HepG2 (cell line): ENCODE measurements around the gene ENTREP3. TPM values are rescaled to one million over a fixed set of nuclear protein-coding genes. Genes with fewer than 3 reads are reported as not detected.

Experiments used
- ATAC-seq: fragments of 200-7000 bp; cut with Tn5 transposase; 3 replicates; pipeline ENCODE4 v1.9.1; 2020; ENCODE audit warnings: mild to moderate bottlenecking, moderate library complexity
- BruUV-seq: library from RNA; stranded (reverse); fragments of 400-500 nt; replicated peaks from 2 replicates; lab custom pipeline; 2021; lab: Mats Ljungman, UMichigan
- CTCF ChIA-PET: fragments of 300-600 bp; formaldehyde crosslinking; extraction: SDS; loops from one replicate; lab custom pipeline; 2021; ENCODE audit warnings: low total read pairs, inconsistent platforms, low intra/inter-chr PET ratio; lab: Yijun Ruan, JAX
- POLR2A ChIA-PET: fragments of 350-600 bp; sonication (Branson Sonifier 250); formaldehyde crosslinking; loops from one replicate; lab custom pipeline; 2020; ENCODE audit warnings: antibody characterized with exemption, inconsistent platforms; lab: Yijun Ruan, JAX
- DNase-seq: peaks from one replicate; pipeline ENCODE4 v3.0.0-alpha.2; 2015; ENCODE audit warnings: low spot score
- FAIRE-seq: peaks from 3 replicates; lab custom pipeline; 2011; peaks lifted over from hg19 to GRCh38; lab: Jason Lieb, UNC
- H2AFZ ChIP-seq: one replicate; pipeline ENCODE4 v1.6.1; 2011; ENCODE audit warnings: low read length, inconsistent platforms
- H3K27ac ChIP-seq: fragments of 300-600 bp; 3 replicates; pipeline ENCODE4 v1.8.0; 2011; ENCODE audit warnings: mixed run types, mild to moderate bottlenecking, mixed read lengths, low read length, inconsistent platforms; ENCODE audit not compliant: insufficient read depth; ENCODE audit errors: extremely low read length
- H3K27me3 ChIP-seq, 2 experiments: fragments of 200-600 bp in 1 of 2; 2 replicates in 1 of 2; 3 replicates in 1 of 2; pipeline versions ENCODE4 v1.6.0 to v1.8.0; 2011; ENCODE audit warnings: low read length in 2 of 2, mild to moderate bottlenecking in 2 of 2, moderate library complexity in 2 of 2, inconsistent platforms in 1 of 2; ENCODE audit not compliant: insufficient read depth in 2 of 2, control insufficient read depth in 1 of 2
- H3K36me3 ChIP-seq, 2 experiments: fragments of 200-600 bp in 1 of 2; replicated peaks in 1 of 2; 2 replicates in 1 of 2; 3 replicates in 1 of 2; pipeline versions ENCODE4 v1.5.1 to v1.8.0; 2011; ENCODE audit warnings: low read length in 2 of 2, inconsistent platforms in 1 of 2; ENCODE audit not compliant: insufficient read depth in 2 of 2, control insufficient read depth in 1 of 2
- H3K4me1 ChIP-seq: 2 replicates; pipeline ENCODE4 v1.5.1; 2012; ENCODE audit warnings: low read length, inconsistent platforms; ENCODE audit not compliant: insufficient read depth
- H3K4me2 ChIP-seq: 2 replicates; pipeline ENCODE4 v1.6.0; 2011; ENCODE audit warnings: low read depth, low read length, inconsistent platforms
- H3K4me3 ChIP-seq, 3 experiments: fragments of 200-600 bp in 1 of 3; sonication (generic), shearing (Covaris generic) in 1 of 3; replicated peaks in 1 of 3; 2 replicates each; pipeline ENCODE4 v1.5.1; 2011 to 2016; ENCODE audit warnings: low read length in 3 of 3, inconsistent platforms in 2 of 3, low read depth in 2 of 3, mild to moderate bottlenecking in 2 of 3, control low read depth in 1 of 3, mixed read lengths in 1 of 3; ENCODE audit not compliant: insufficient read depth in 1 of 3
- H3K79me2 ChIP-seq: one replicate; pipeline ENCODE4 v1.6.1; 2011; ENCODE audit warnings: low read length, inconsistent platforms; ENCODE audit not compliant: insufficient read depth
- H3K9ac ChIP-seq: 2 replicates; pipeline ENCODE4 v1.6.0; 2011; ENCODE audit warnings: mild to moderate bottlenecking, low read depth, low read length, inconsistent platforms; ENCODE audit not compliant: insufficient read depth
- H3K9me3 ChIP-seq: 2 replicates; pipeline ENCODE4 v1.5.1; 2012; ENCODE audit warnings: mild to moderate bottlenecking, low read length
- H4K20me1 ChIP-seq: 2 replicates; pipeline ENCODE4 v1.6.0; 2011; ENCODE audit warnings: inconsistent platforms, mild to moderate bottlenecking, low read length, moderate library complexity; ENCODE audit not compliant: insufficient read depth
- ELF1 ChIP-seq: sonication (generic); formaldehyde crosslinking; IDR thresholded peaks from 2 replicates; pipeline ENCODE4 v1.4.0; 2020; ENCODE audit warnings: missing genetic modification reagents
- FIP1L1 ChIP-seq: fragments of 200-400 bp; formaldehyde crosslinking; IDR thresholded peaks from 2 replicates; pipeline ENCODE4 v1.6.1; 2018; ENCODE audit warnings: low read depth, mild to moderate bottlenecking, low read length, moderate library complexity, borderline replicate concordance; ENCODE audit not compliant: insufficient read depth
- HMGXB3 ChIP-seq: sonication (generic); formaldehyde crosslinking; IDR thresholded peaks from 2 replicates; pipeline ENCODE4 v1.4.0; 2020; ENCODE audit warnings: missing genetic modification reagents, borderline replicate concordance
- KLF15 ChIP-seq: sonication (generic); formaldehyde crosslinking; IDR thresholded peaks from 2 replicates; pipeline ENCODE4 v1.8.1; 2023; ENCODE audit warnings: borderline replicate concordance, mild to moderate bottlenecking, inconsistent platforms, missing genetic modification reagents, mixed read lengths
- MEF2D ChIP-seq: sonication (generic); formaldehyde crosslinking; IDR thresholded peaks from 2 replicates; pipeline ENCODE4 v1.5.1; 2020; ENCODE audit warnings: mild to moderate bottlenecking, missing genetic modification reagents
- MTF2 ChIP-seq: sonication (generic); formaldehyde crosslinking; IDR thresholded peaks from 2 replicates; pipeline ENCODE4 v1.5.0; 2020; ENCODE audit warnings: missing genetic modification reagents, borderline replicate concordance
- NFATC3 ChIP-seq: sonication (generic); formaldehyde crosslinking; IDR thresholded peaks from 2 replicates; pipeline ENCODE4 v1.5.1; 2020; ENCODE audit warnings: mild to moderate bottlenecking, missing genetic modification reagents
- PAXIP1 ChIP-seq: sonication (generic); formaldehyde crosslinking; conservative IDR thresholded peaks from 2 replicates; pipeline ENCODE4 v1.4.0; 2020; ENCODE audit warnings: mild to moderate bottlenecking, missing genetic modification reagents, moderate library complexity
- RARG ChIP-seq: sonication (generic); formaldehyde crosslinking; IDR thresholded peaks from 2 replicates; pipeline ENCODE4 v1.4.0; 2020; ENCODE audit warnings: low read depth, mild to moderate bottlenecking, missing genetic modification reagents
- TERF1 ChIP-seq: sonication (generic); formaldehyde crosslinking; IDR thresholded peaks from 2 replicates; pipeline ENCODE4 v1.8.0; 2022; ENCODE audit warnings: mild to moderate bottlenecking, missing genetic modification reagents, moderate library complexity
- ZFX ChIP-seq: sonication (generic); formaldehyde crosslinking; IDR thresholded peaks from 2 replicates; pipeline ENCODE4 v1.4.0; 2020; ENCODE audit warnings: mild to moderate bottlenecking, low read depth, missing genetic modification reagents, moderate library complexity
- ZNF3 ChIP-seq: IDR thresholded peaks from 2 replicates; pipeline ENCODE4 v1.7.0; 2017; ENCODE audit warnings: inconsistent platforms
- ZNF496 ChIP-seq: sonication (generic); formaldehyde crosslinking; IDR thresholded peaks from 2 replicates; pipeline ENCODE4 v1.8.1; 2023; ENCODE audit warnings: mild to moderate bottlenecking, moderate library complexity, missing genetic modification reagents; ENCODE audit not compliant: insufficient replicate concordance
- ZNF530 ChIP-seq: sonication (generic); formaldehyde crosslinking; IDR thresholded peaks from 2 replicates; pipeline ENCODE4 v1.5.0; 2020; ENCODE audit warnings: low read depth, mild to moderate bottlenecking, missing genetic modification reagents
- ZNF572 ChIP-seq: sonication (generic); formaldehyde crosslinking; IDR thresholded peaks from 2 replicates; pipeline ENCODE4 v1.5.1; 2020; ENCODE audit warnings: mild to moderate bottlenecking, missing genetic modification reagents
- ZNF703 ChIP-seq: sonication (generic); formaldehyde crosslinking; IDR thresholded peaks from 2 replicates; pipeline ENCODE4 v1.5.1; 2020; ENCODE audit warnings: missing genetic modification reagents, mild to moderate bottlenecking, moderate library complexity, borderline replicate concordance
- WGBS: methylation state at CpG from one replicate; pipeline ENCODE4 v1.1.6; 2017; ENCODE audit warnings: low lambda C conversion rate; 5-methylcytosine and 5-hydroxymethylcytosine counted together
- in situ Hi-C: cut with HindIII; loops from 2 replicates; pipeline ENCODE4 v1.10.0; 2017; ENCODE audit warnings: low pct_unique_long_range_greater_than_20kb; ENCODE audit not compliant: extremely low pct_ligation_motif_present
- intact Hi-C: fragments of 100-400 bp; cut with micrococcal nuclease; formaldehyde crosslinking; loops from one replicate; pipeline ENCODE4 v1.10.0; 2022; ENCODE audit not compliant: unreplicated experiment
- polyA plus RNA-seq, 8 experiments: library from polyadenylated mRNA; depleted of rRNA in 3 of 8; stranded (reverse) in 7 of 8; unstranded in 1 of 8; fragments of >200 nt; fragmentation: Illumina TruSeq in 4 of 8; extraction: Trizol in 4 of 8; gene quantifications; 2 replicates each; pipeline versions ENCODE4 v1.2.1 to v1.2.3, GENCODE V29; 2011 to 2016; ENCODE audit warnings: low read depth in 4 of 8, missing spikeins in 1 of 8, mixed read lengths in 1 of 8; ENCODE audit not compliant: insufficient read depth in 1 of 8
- total RNA-seq, 5 experiments: library from RNA; depleted of rRNA; stranded (reverse); fragments of >200 nt; fragmentation: Illumina TruSeq; extraction: Trizol; gene quantifications; 2 replicates each; pipeline ENCODE4 v1.2.3, GENCODE V29; 2016; ENCODE audit warnings: low read depth in 1 of 5

The ENTREP3 gene
- total and polyA plus RNA-seq, 2 of the 13 experiments (the other 11 are each of a cell fraction or from before 2014, with no cell fraction given): 4.1 to 9.9 TPM

- no peak for DNase-seq
- H3K36me3 ChIP-seq: peaks cover 1 to 9% of the 10 kb centered on the region in 2 experiments; a peak in 2 of 5 replicates
- CTCF ChIA-PET: interaction anchor here (0.9 kb wide), 1 partner anchor 79 kb away, joined by 3 read pairs; no protein-coding TSS in a partner anchor
- H2AFZ ChIP-seq: no peak overlapping the region
- peak overlapping the region; percentile 16; the same call in 1 of the 2 replicates for H3K4me2 ChIP-seq
- no peak for FAIRE-seq
- no peak for ATAC-seq
- no peak overlapping the region; a peak in 1 of 6 replicates for H3K4me3 ChIP-seq
- 89% methylated on average over 7 of the region's 8 CpGs for WGBS
- intact Hi-C loops (no loop called here), in situ Hi-C loops (loop anchor here (10.0 kb wide), 1 partner anchor 350 kb away; no protein-coding TSS in a partner anchor)
- H3K9me3 ChIP-seq: no peaks in the 10 kb centered on the region
- no peak overlapping the region for H3K27ac ChIP-seq
- POLR2A ChIA-PET: no interaction called here
- H3K79me2 ChIP-seq: no peaks in the 10 kb centered on the region
- BruUV-seq: no TSS peak
- no peak overlapping the region for H3K9ac ChIP-seq
- H3K27me3 ChIP-seq: no peaks in the 10 kb centered on the region
- H4K20me1 ChIP-seq: no peaks in the 10 kb centered on the region
- H3K4me1 ChIP-seq: peaks cover 13% of the 10 kb centered on the region
- TF ChIP-seq ZNF496 (CRISPR knock-in tag) (no peak), PAXIP1 (CRISPR knock-in tag) (no peak), ZFX (no peak), TERF1 (CRISPR knock-in tag) (no peak), FIP1L1 (no peak), ZNF572 (CRISPR knock-in tag) (no peak), ZNF530 (CRISPR knock-in tag) (no peak), NFATC3 (CRISPR knock-in tag) (no peak), MTF2 (no peak), RARG (CRISPR knock-in tag) (no peak), MEF2D (no peak), ZNF3 (no peak), ZNF703 (no peak), KLF15 (CRISPR knock-in tag) (no peak), HMGXB3 (CRISPR knock-in tag) (no peak), ELF1 (CRISPR knock-in tag) (no peak)
These were observed 10.1 kb downstream of the ENTREP3 start for GRCh38 chr1:155245163-155245524.
